HCT116 (cell line): ENCODE measurements around the gene IFT22. TPM values are rescaled to one million over a fixed set of nuclear protein-coding genes. Genes with fewer than 3 reads are reported as not detected.
"Not testable (repeated sequence)": the region's sequence is repeated elsewhere in the genome, so short reads cannot be mapped to it uniquely, and the experiment has no call there.

Source experiments
- ATAC-seq: fragments of 200-7000 bp; cut with Tn5 transposase; 2 replicates; pipeline ENCODE4 v1.9.1; 2020; ENCODE audit warnings: mild to moderate bottlenecking, moderate library complexity
- BruUV-seq: library from RNA; stranded (reverse); fragments of 400-500 nt; replicated peaks from 2 replicates; lab custom pipeline; 2021; lab: Mats Ljungman, UMichigan
- CTCF ChIA-PET: fragments of 300-600 bp; sonication (Branson Sonifier 250); formaldehyde crosslinking; loops from one replicate; lab custom pipeline; 2021; ENCODE audit warnings: antibody characterized with exemption; lab: Charles Lee
- POLR2A ChIA-PET: fragments of 300-600, 350-600 bp; sonication (Branson Sonifier 250); formaldehyde crosslinking; loops from one replicate; lab custom pipeline; 2021; ENCODE audit warnings: antibody characterized with exemption; lab: Charles Lee
- RAD21 ChIA-PET, 2 experiments: fragments of 300-600 bp; sonication (Branson Sonifier 250); formaldehyde crosslinking; loops; one replicate each; lab custom pipeline; 2023; ENCODE audit warnings: low total read pairs in 2 of 2; ENCODE audit not compliant: uncharacterized antibody in 2 of 2, unreplicated experiment in 2 of 2, low non-redundant PET in 1 of 2; lab: Charles Lee
- DNase-seq: peaks from one replicate; pipeline ENCODE4 v3.0.0-alpha.2; 2010; ENCODE audit warnings: low read depth, low spot score
- H2AFZ ChIP-seq: fragments of 200-600 bp; shearing (Covaris generic), sonication (generic); 2 replicates; pipeline ENCODE4 v1.6.1; 2017; ENCODE audit warnings: low read depth, mixed run types, mixed read lengths, antibody characterized with exemption, low read length; ENCODE audit not compliant: poor library complexity, severe bottlenecking
- H3K27ac ChIP-seq: 2 replicates; pipeline ENCODE4 v1.5.1; 2012; ENCODE audit warnings: low read depth, low read length
- H3K27me3 ChIP-seq: fragments of 200-600 bp; sonication (generic); 2 replicates; pipeline ENCODE4 v1.6.1; 2016; ENCODE audit warnings: mixed run types, low read length, mixed read lengths; ENCODE audit not compliant: insufficient read depth
- H3K36me3 ChIP-seq, 2 experiments: fragments of 200-500 bp in 1 of 2; fragments of 200-600 bp in 1 of 2; sonication (Bioruptor generic) in 1 of 2; sonication (generic) in 1 of 2; 2 replicates each; pipeline versions ENCODE4 v1.5.1 to v1.6.1; 2014 to 2016; ENCODE audit warnings: low read length in 2 of 2, inconsistent platforms in 1 of 2, mixed read lengths in 1 of 2, mixed run types in 1 of 2; ENCODE audit not compliant: insufficient read depth in 2 of 2, control insufficient read depth in 1 of 2
- H3K4me1 ChIP-seq, 2 experiments: fragments of 200-600 bp in 1 of 2; sonication (generic) in 1 of 2; 2 replicates each; pipeline versions ENCODE4 v1.5.1 to v1.6.1; 2012 to 2017; ENCODE audit warnings: low read length in 2 of 2, inconsistent platforms in 1 of 2, mild to moderate bottlenecking in 1 of 2, mixed read lengths in 1 of 2, mixed run types in 1 of 2, moderate library complexity in 1 of 2; ENCODE audit not compliant: insufficient read depth in 2 of 2, control insufficient read depth in 1 of 2
- H3K4me2 ChIP-seq: fragments of 200-600 bp; sonication (generic); 2 replicates; pipeline ENCODE4 v1.6.1; 2017; ENCODE audit warnings: mixed run types, low read length, mixed read lengths
- H3K4me3 ChIP-seq, 2 experiments: fragments of 200-600 bp in 1 of 2; sonication (generic) in 1 of 2; replicated peaks in 1 of 2; 2 replicates each; pipeline ENCODE4 v1.5.1; 2011 to 2016; ENCODE audit warnings: low read length in 2 of 2, control low read depth in 1 of 2, low read depth in 1 of 2, mild to moderate bottlenecking in 1 of 2, mixed read lengths in 1 of 2, mixed run types in 1 of 2
- H3K79me2 ChIP-seq: fragments of 200-600 bp; sonication (generic); 2 replicates; pipeline ENCODE4 v1.6.1; 2017; ENCODE audit warnings: mild to moderate bottlenecking, mixed run types, low read length, moderate library complexity, mixed read lengths; ENCODE audit not compliant: insufficient read depth
- H3K9ac ChIP-seq: fragments of 200-600 bp; sonication (generic); 2 replicates; pipeline ENCODE4 v1.6.1; 2016; ENCODE audit warnings: low read length, mixed read lengths
- H3K9me2 ChIP-seq: fragments of 200-600 bp; sonication (generic), shearing (Covaris generic); 2 replicates; pipeline ENCODE4 v1.6.1; 2017; ENCODE audit warnings: mixed run types, mild to moderate bottlenecking, moderate library complexity; ENCODE audit not compliant: insufficient read depth
- H3K9me3 ChIP-seq, 2 experiments: fragments of 200-500 bp in 1 of 2; fragments of 200-600 bp in 1 of 2; sonication (Bioruptor generic) in 1 of 2; sonication (generic) in 1 of 2; 2 replicates each; pipeline ENCODE4 v1.6.1; 2014 to 2017; ENCODE audit warnings: low read length in 2 of 2, mixed read lengths in 2 of 2, inconsistent platforms in 1 of 2, low read depth in 1 of 2, mild to moderate bottlenecking in 1 of 2, mixed run types in 1 of 2, moderate library complexity in 1 of 2; ENCODE audit not compliant: control insufficient read depth in 1 of 2, insufficient read depth in 1 of 2
- H4K20me1 ChIP-seq: fragments of 200-600 bp; sonication (generic), shearing (Covaris generic); 2 replicates; pipeline ENCODE4 v1.6.1; 2017; ENCODE audit warnings: mixed run types, mild to moderate bottlenecking, moderate library complexity; ENCODE audit not compliant: insufficient read depth
- intact Hi-C: fragments of 100-400 bp; cut with micrococcal nuclease; formaldehyde crosslinking; loops from 2 replicates; pipeline ENCODE4 v1.10.0; 2022
- total RNA-seq: library from RNA; stranded (reverse); gene quantifications from one replicate; pipeline ENCODE4 v1.2.1, GENCODE V29; 2021; ENCODE audit not compliant: unreplicated experiment

IFT22 gene
- total RNA-seq, 1 experiment from 2014 or later, result 27.2 TPM

GRCh38 chr7:101264102-101264706 lies 57.4 kb downstream of the IFT22 start:
- RAD21 ChIA-PET, DNase-seq, BruUV-seq, H4K20me1 ChIP-seq, H3K9me2 ChIP-seq, H3K4me3 ChIP-seq, H3K4me2 ChIP-seq, H3K36me3 ChIP-seq, H3K27ac ChIP-seq, H3K9ac ChIP-seq, POLR2A ChIA-PET, ATAC-seq, H3K9me3 ChIP-seq, intact Hi-C loops, H3K27me3 ChIP-seq, H3K4me1 ChIP-seq, H3K79me2 ChIP-seq: not testable (repeated sequence)
- CTCF ChIA-PET, result interaction anchor here (1.4 to 1.5 kb wide), 2 partner anchors 19 to 20 kb away, joined by 4 read pairs; no protein-coding TSS in a partner anchor
- H2AFZ ChIP-seq, result peak overlapping the region; percentile 61

Other genes with a start within 250 kb of the IFT22 start
- 25.9 TPM for gene TRIM56, start 236.3 kb downstream of the IFT22 start, total RNA-seq
- gene SERPINE1, start 194.7 kb downstream of the IFT22 start, total RNA-seq, result 12.8 TPM
- gene AP1S1, start 167.3 kb downstream of the IFT22 start, total RNA-seq, result 130 TPM
- 43.2 TPM for gene VGF, start 156.2 kb downstream of the IFT22 start, total RNA-seq
- 2.0 TPM for gene NAT16, start 141.5 kb downstream of the IFT22 start, total RNA-seq
- not detected for gene MOGAT3, start 120.8 kb downstream of the IFT22 start, total RNA-seq
- 83.7 TPM for gene PLOD3, start 104.2 kb downstream of the IFT22 start, total RNA-seq
- gene ZNHIT1, start 103.6 kb downstream of the IFT22 start, total RNA-seq, result 69.4 TPM
- gene CLDN15, start 84.0 kb downstream of the IFT22 start, total RNA-seq, result 16.9 TPM
- gene FIS1, start 76.7 kb downstream of the IFT22 start, total RNA-seq, result 114 TPM
- gene COL26A1, start 41.1 kb upstream of the IFT22 start, total RNA-seq, result 0.27 TPM